Neural cell (in vitro differentiated cells): ENCODE measurements around the gene GMEB2.

ENCODE experiments used
- CTCF ChIP-seq: fragments of 450-650 bp; IDR thresholded peaks from 2 replicates; pipeline ENCODE4 v1.5.1; 2014; ENCODE audit warnings: antibody characterized with exemption, mild to moderate bottlenecking, moderate library complexity; ENCODE audit not compliant: poor library complexity, severe bottlenecking
- EP300 ChIP-seq: fragments of 450-650 bp; conservative IDR thresholded peaks from 2 replicates; pipeline ENCODE4 v1.6.1; 2014; ENCODE audit warnings: antibody characterized with exemption, mild to moderate bottlenecking, moderate library complexity; ENCODE audit not compliant: poor library complexity, severe bottlenecking
- EZH2 ChIP-seq: fragments of 200-600, 300-800 bp; shearing (Covaris generic), sonication (generic); IDR thresholded peaks from 2 replicates; pipeline ENCODE4 v1.6.1; 2014; ENCODE audit warnings: antibody characterized with exemption, low read length, borderline replicate concordance, mild to moderate bottlenecking; ENCODE audit not compliant: insufficient read depth, poor library complexity, severe bottlenecking
- MXI1 ChIP-seq: fragments of 450-650 bp; conservative IDR thresholded peaks from 2 replicates; pipeline ENCODE4 v1.6.1; 2014; ENCODE audit warnings: antibody characterized with exemption, mild to moderate bottlenecking; ENCODE audit not compliant: poor library complexity, severe bottlenecking
- POLR2AphosphoS5 ChIP-seq: IDR thresholded peaks from 2 replicates; pipeline ENCODE4 v1.6.1; 2012
- RAD21 ChIP-seq: fragments of 450-650 bp; conservative IDR thresholded peaks from 2 replicates; pipeline ENCODE4 v1.6.1; 2014; ENCODE audit warnings: antibody characterized with exemption, mild to moderate bottlenecking, moderate library complexity
- SMC3 ChIP-seq: fragments of 450-650 bp; conservative IDR thresholded peaks from 2 replicates; pipeline ENCODE4 v1.6.1; 2014; ENCODE audit warnings: antibody characterized with exemption, mild to moderate bottlenecking, moderate library complexity; ENCODE audit not compliant: poor library complexity
- TAF1 ChIP-seq: IDR thresholded peaks from 2 replicates; pipeline ENCODE4 v1.6.1; 2012; ENCODE audit warnings: low read depth
- TF ChIP-seq, protein P1 (sequence below): IDR thresholded peaks from 2 replicates; pipeline ENCODE4 v1.6.1; 2012; ENCODE audit warnings: borderline replicate concordance

GRCh38 chr20:63622096-63622495 lies 4.8 kb downstream of the GMEB2 start:
- TF ChIP-seq EP300 (no peak), RAD21 (no peak), CTCF (no peak), POLR2AphosphoS5 (no peak), MXI1 (no peak), EZH2 (no peak), SMC3 (no peak), TAF1 (no peak)
- TF ChIP-seq, protein P1, sequence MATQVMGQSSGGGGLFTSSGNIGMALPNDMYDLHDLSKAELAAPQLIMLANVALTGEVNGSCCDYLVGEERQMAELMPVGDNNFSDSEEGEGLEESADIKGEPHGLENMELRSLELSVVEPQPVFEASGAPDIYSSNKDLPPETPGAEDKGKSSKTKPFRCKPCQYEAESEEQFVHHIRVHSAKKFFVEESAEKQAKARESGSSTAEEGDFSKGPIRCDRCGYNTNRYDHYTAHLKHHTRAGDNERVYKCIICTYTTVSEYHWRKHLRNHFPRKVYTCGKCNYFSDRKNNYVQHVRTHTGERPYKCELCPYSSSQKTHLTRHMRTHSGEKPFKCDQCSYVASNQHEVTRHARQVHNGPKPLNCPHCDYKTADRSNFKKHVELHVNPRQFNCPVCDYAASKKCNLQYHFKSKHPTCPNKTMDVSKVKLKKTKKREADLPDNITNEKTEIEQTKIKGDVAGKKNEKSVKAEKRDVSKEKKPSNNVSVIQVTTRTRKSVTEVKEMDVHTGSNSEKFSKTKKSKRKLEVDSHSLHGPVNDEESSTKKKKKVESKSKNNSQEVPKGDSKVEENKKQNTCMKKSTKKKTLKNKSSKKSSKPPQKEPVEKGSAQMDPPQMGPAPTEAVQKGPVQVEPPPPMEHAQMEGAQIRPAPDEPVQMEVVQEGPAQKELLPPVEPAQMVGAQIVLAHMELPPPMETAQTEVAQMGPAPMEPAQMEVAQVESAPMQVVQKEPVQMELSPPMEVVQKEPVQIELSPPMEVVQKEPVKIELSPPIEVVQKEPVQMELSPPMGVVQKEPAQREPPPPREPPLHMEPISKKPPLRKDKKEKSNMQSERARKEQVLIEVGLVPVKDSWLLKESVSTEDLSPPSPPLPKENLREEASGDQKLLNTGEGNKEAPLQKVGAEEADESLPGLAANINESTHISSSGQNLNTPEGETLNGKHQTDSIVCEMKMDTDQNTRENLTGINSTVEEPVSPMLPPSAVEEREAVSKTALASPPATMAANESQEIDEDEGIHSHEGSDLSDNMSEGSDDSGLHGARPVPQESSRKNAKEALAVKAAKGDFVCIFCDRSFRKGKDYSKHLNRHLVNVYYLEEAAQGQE: no peak
